ENCODE results near the gene AKNAD1.
"Not testable (repeated sequence)": the region's sequence is repeated elsewhere in the genome, so short reads cannot be mapped to it uniquely, and the experiment has no call there.

The AKNAD1 gene

DNA sequence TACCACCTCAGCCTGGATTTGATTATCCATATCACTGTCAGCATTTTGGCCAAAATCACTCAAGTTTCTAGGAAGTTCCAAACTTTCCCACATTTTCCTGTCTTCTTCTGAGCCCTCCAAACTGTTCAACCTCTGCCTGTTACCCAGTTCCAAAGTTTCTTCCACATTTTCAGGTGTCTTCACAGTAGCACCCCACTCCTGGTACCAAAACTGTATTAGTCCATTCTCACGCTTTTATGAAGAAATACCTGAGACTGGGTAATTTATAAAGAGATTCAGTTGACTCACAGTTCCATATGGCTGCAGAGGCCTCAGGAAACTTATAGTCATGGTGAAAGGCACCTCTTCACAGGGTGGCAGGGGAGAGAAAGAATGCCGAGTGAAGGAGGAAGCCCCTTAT, 71.0 kb downstream of the AKNAD1 start:
- DNase-seq (ENCODE audit: low spot score) = no peak

DNA sequence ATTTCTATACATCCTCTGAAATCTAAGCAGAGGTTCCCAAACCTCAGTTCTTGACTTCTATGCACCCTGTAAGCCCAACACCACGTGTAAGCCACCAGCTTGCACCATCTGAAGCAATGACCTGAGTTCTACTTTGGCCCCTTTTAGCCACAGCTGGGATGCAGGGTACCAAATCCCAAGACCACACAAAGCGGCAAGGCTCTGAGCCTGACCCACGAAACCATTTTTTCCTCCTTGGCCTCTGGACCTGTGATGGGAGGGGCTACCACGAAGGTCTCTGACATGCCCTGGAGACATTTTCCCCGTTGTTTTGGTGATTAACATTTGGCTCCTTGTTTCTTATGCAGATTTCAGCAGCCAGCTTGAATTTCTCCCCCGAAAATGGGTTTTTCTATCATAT, 71.6 kb downstream of the AKNAD1 start:
- DNase-seq (ENCODE audit: low spot score) = no peak

DNA sequence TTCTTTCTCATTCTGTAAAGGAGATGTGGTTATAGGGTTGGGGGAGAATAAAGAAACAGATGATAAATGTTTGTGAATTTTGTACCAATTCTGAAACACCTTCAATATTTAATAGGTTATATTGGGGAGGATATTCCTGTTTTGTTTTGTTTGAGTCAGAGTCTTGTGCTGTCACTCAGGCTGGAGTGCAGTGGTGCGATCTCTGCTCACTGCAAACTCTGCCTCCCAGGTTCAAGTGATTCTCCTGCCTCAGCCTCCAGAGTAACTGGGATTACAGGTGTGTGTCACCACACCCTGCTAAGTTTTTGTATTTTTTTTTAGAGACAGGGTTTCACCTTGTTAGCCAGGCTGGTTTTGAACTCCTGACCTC, 75.3 kb downstream of the AKNAD1 start:
- not testable (repeated sequence) for DNase-seq (ENCODE audit: low spot score)

DNA sequence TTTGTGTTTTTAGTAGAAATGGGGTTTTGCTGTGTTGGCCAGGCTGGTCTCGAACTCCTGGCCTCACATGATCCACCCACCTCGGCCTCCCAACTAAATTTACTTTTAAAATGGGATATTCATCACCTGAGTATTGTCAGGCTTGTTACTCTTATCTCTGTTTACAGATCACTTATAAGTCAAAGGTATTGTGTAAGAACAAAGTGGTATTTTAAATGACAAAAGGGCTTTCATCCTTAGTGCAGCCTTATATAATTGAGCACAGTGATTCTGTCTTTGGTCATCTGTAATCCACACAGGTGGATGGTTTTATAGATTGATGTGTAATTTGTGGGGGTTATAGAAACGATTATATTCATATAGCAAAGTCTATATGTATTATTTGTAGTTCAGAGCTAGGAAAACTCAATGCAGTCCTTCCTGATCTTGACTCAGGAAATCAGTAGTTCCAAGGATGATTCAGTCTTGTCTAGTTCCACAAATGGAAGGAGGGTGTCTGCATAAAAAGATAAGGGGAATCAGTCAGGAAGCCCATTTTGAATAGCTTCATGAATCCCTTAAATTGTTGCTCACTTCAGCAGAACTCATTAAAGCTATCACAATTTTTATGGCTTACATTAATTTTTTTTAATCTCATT, 75.8 kb downstream of the AKNAD1 start:
- no peak for DNase-seq (ENCODE audit: low spot score)

DNA sequence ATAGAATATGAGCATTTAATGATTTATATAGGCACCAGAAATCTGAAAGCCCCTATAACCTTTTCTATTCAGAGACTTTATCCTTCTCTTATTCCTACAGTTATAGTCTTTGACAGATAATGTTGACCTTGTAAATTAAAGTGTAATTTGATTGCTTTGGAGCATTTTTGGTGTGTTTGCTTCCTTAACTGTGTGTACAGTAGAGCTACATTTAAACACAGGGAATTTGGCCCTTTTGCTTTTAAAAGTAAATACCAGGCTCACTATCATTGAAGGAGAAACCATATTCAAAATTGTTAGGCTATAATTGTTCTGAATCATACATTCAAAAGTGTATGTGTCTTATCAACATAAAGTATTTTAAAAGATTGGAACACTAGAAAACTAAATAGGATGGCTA, 77.4 kb downstream of the AKNAD1 start:
- no peak for DNase-seq (ENCODE audit: low spot score)

DNA sequence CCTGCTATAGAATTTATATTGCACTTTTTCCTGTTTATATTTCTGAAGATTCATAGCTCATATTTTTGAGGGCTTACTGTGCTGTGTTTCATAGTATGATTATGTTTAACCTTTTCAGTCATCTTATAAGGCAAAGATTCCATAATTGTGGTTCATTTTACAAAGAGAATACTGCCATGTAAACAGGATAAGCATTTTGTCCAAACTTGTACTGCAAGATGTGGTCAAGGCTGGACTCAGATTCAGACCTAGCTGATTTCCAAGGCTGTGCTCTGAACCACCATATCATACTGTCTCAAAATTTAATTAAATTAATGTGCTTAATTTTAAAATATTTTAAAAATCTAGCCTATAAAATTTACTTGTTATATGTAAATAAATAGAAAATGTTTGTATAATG, 79.1 kb downstream of the AKNAD1 start:
- DNase-seq (ENCODE audit: low spot score) = no peak

DNA sequence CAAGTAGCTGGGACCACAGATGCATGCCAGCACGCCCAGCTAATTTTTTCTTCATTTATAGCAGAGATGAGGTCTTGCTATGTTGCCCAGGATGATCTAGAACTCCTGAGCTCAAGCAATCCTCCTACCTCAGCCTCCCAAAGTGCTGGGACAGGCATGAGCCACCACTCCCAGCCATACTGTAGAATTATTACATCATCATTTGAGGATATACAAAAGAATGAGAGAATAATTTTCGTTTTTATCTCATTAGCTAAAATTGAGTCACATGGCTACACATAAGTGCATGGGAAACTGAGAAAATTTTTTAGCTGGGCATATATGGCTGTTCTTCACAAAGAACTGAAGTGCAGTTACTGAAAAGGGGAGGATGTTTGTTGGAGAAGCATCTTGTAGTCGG, 89.2 kb downstream of the AKNAD1 start:
- no peak for DNase-seq (ENCODE audit: low spot score)

DNA sequence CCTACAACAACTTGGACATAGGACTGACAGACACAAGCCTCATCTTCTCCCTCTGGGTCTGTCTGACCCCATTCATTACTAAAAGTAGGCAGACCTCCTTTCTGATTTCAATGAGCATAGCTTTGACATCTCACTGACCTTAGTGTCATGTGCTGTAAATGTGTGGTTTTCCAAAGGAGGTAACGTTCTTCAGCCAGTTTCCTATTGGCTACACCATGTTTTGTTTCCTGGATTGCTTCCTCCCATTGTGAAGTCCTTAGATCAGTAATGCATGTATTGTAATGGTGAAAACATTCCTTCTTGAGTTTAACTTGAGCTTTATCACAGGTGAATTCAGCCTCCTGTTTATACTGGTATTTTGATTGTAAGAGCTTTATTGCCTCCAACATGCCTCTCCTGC, 89.8 kb downstream of the AKNAD1 start:
- DNase-seq (ENCODE audit: low spot score) = no peak

Data from SK-N-DZ (cell line).